Fibroblast of skin of back (primary cell): ENCODE results near the gene ANK3.
A peak's percentile ranks its signal among the peaks of the same experiment; 100 is the strongest.

Source experiments
- DNase-seq: peaks from one replicate; pipeline ENCODE4 v3.0.0-alpha.2; 2013

The ANK3 gene

GRCh38 chr10:60413306-60414012, 23.8 kb upstream of the ANK3 start:
- DNase-seq: no peak

- no peak for DNase-seq
Measured at GRCh38 chr10:60410970-60411369, 21.3 kb upstream of the ANK3 start.

GRCh38 chr10:60409202-60409601, 19.5 kb upstream of the ANK3 start:
- no peak for DNase-seq

- no peak for DNase-seq
Measured at GRCh38 chr10:60406182-60406581, 16.5 kb upstream of the ANK3 start.

- DNase-seq: no peak
Measured at GRCh38 chr10:60405172-60405571, 15.5 kb upstream of the ANK3 start.

- DNase-seq: no peak
Measured at GRCh38 chr10:60403168-60403873, 13.6 kb upstream of the ANK3 start.

- DNase-seq: no peak
Measured at GRCh38 chr10:60400366-60400765, 10.7 kb upstream of the ANK3 start.

- no peak for DNase-seq
Measured at GRCh38 chr10:60399328-60399727, 9.7 kb upstream of the ANK3 start.

GRCh38 chr10:60397792-60398191, 8.1 kb upstream of the ANK3 start:
- no peak for DNase-seq

- DNase-seq: no peak
Measured at GRCh38 chr10:60396766-60397165, 7.1 kb upstream of the ANK3 start.

GRCh38 chr10:60395711-60396110, 6.0 kb upstream of the ANK3 start:
- no peak for DNase-seq

GRCh38 chr10:60394446-60394845, 4.8 kb upstream of the ANK3 start:
- no peak for DNase-seq

GRCh38 chr10:60390224-60390626, 550 bp upstream of the ANK3 start:
- no peak for DNase-seq

GRCh38 chr10:60388709-60389301, 870 bp downstream of the ANK3 start:
- no peak for DNase-seq

- DNase-seq: no peak
Measured at GRCh38 chr10:60388116-60388625, 1.5 kb downstream of the ANK3 start.

- DNase-seq: no peak
Measured at GRCh38 chr10:60387531-60387930, 2.1 kb downstream of the ANK3 start.

GRCh38 chr10:60385399-60385738, 4.3 kb downstream of the ANK3 start:
- no peak for DNase-seq

GRCh38 chr10:60384708-60385398, 4.8 kb downstream of the ANK3 start:
- peak; percentile 100 for DNase-seq

GRCh38 chr10:60384011-60384410, 5.7 kb downstream of the ANK3 start:
- DNase-seq: peak; percentile 62

- no peak for DNase-seq
Measured at GRCh38 chr10:60382946-60383681, 6.6 kb downstream of the ANK3 start.

- DNase-seq: no peak
Measured at GRCh38 chr10:60380781-60381180, 8.9 kb downstream of the ANK3 start.

GRCh38 chr10:60377955-60378354, 11.7 kb downstream of the ANK3 start:
- peak; percentile 61 for DNase-seq

- DNase-seq: no peak
Measured at GRCh38 chr10:60377042-60377352, 12.7 kb downstream of the ANK3 start.
